ENCODE data around the gene TRPV6. TPM values are rescaled to one million over a fixed set of nuclear protein-coding genes. Genes with fewer than 3 reads are reported as not detected.

Gene TRPV6
- total and polyA plus RNA-seq, 2 experiments from 2014 or later, result 0.08 to 0.80 TPM

GRCh38 chr7:142894985-142895593, 9.5 kb upstream of the TRPV6 start:
- Mint-ChIP-seq H3K4me3 (no peak overlapping the region), H3K27ac (no peak overlapping the region)

GRCh38 chr7:142894112-142894984, 8.8 kb upstream of the TRPV6 start:
- peaks cover 5% of the 10 kb centered on the region for H3K27me3 Mint-ChIP-seq (ENCODE audit: insufficient read depth, low read depth, poor library complexity)
- no peak overlapping the region for H3K27ac ChIP-seq (ENCODE audit: low read depth)
- H3K36me3 Mint-ChIP-seq (ENCODE audit: low read depth), result no peaks in the 10 kb centered on the region; the same call in 2 of the 3 replicates
- no peaks in the 10 kb centered on the region for H3K79me2 ChIP-seq (replicated peaks; ENCODE audit: insufficient read depth)
- H2AFZ ChIP-seq, result no peak overlapping the region
- no peak overlapping the region for H3K27ac Mint-ChIP-seq
- no peaks in the 10 kb centered on the region for H3K9me2 ChIP-seq (ENCODE audit: insufficient read depth)
- no peak overlapping the region for H3K4me2 ChIP-seq
- no peaks in the 10 kb centered on the region for H3K27me3 ChIP-seq (ENCODE audit: insufficient read depth)
- DNase-seq (ENCODE audit: low spot score) (no peak), ATAC-seq (no peak)
- TF ChIP-seq ZNF331 (CRISPR knock-in tag; IDR thresholded peaks at IDR 0.05; ENCODE audit: low read depth) (no peak), JUNB (IDR thresholded peaks at IDR 0.05; ENCODE audit: unreplicated experiment) (no peak)
- no peak overlapping the region for H3K4me3 ChIP-seq
- H3K4me3 Mint-ChIP-seq, result no peak overlapping the region
- no peaks in the 10 kb centered on the region for H3F3A ChIP-seq (replicated peaks; ENCODE audit: low read depth)
- H3K4me1 Mint-ChIP-seq, result peaks cover 6% of the 10 kb centered on the region
- H3K36me3 ChIP-seq (ENCODE audit: insufficient read depth), result no peaks in the 10 kb centered on the region
- no peaks in the 10 kb centered on the region for H3K4me1 ChIP-seq (ENCODE audit: insufficient read depth)
- no peaks in the 10 kb centered on the region for H4K20me1 ChIP-seq (replicated peaks; ENCODE audit: insufficient read depth)
- H3K9me3 Mint-ChIP-seq, result peaks cover 5% of the 10 kb centered on the region; the same call in 2 of the 3 replicates

More at GRCh38 chr7:142894985-142895593, 9.5 kb upstream of the TRPV6 start:
- no peak overlapping the region for H2AFZ ChIP-seq
- no peak for ATAC-seq
- H3F3A ChIP-seq (replicated peaks; ENCODE audit: low read depth), result no peaks in the 10 kb centered on the region
- Mint-ChIP-seq H3K27me3 (ENCODE audit: insufficient read depth, low read depth, poor library complexity) (peaks cover 3% of the 10 kb centered on the region), H3K9me3 (peaks cover 5% of the 10 kb centered on the region; the same call in 2 of the 3 replicates), H3K4me1 (peaks cover 5% of the 10 kb centered on the region), H3K36me3 (ENCODE audit: low read depth) (no peaks in the 10 kb centered on the region; the same call in 2 of the 3 replicates)
- DNase-seq (ENCODE audit: low spot score), result no peak
- no peaks in the 10 kb centered on the region for H3K9me2 ChIP-seq (ENCODE audit: insufficient read depth)
- TF ChIP-seq JUNB (IDR thresholded peaks at IDR 0.05; ENCODE audit: unreplicated experiment), result no peak
- TF ChIP-seq ZNF331 (CRISPR knock-in tag; IDR thresholded peaks at IDR 0.05; ENCODE audit: low read depth), result no peak
- TF ChIP-seq ETS1 (IDR thresholded peaks at IDR 0.05), result no peak
- H3K27ac ChIP-seq (ENCODE audit: low read depth), result no peak overlapping the region
- H3K27me3 ChIP-seq (ENCODE audit: insufficient read depth), result no peaks in the 10 kb centered on the region
- no peaks in the 10 kb centered on the region for H4K20me1 ChIP-seq (replicated peaks; ENCODE audit: insufficient read depth)
- no peaks in the 10 kb centered on the region for H3K79me2 ChIP-seq (replicated peaks; ENCODE audit: insufficient read depth)
- no peak overlapping the region for H3K4me3 ChIP-seq
- H3K4me2 ChIP-seq, result no peak overlapping the region
- no peaks in the 10 kb centered on the region for H3K4me1 ChIP-seq (ENCODE audit: insufficient read depth)
- H3K36me3 ChIP-seq (ENCODE audit: insufficient read depth), result no peaks in the 10 kb centered on the region

GRCh38 chr7:142892951-142893350, 7.4 kb upstream of the TRPV6 start:
- H3K4me3 ChIP-seq, result no peak overlapping the region
- DNase-seq (ENCODE audit: low spot score), result no peak
- H3K79me2 ChIP-seq (replicated peaks; ENCODE audit: insufficient read depth), result no peaks in the 10 kb centered on the region
- H3K9me3 Mint-ChIP-seq, result peaks cover 5% of the 10 kb centered on the region; the same call in 2 of the 3 replicates
- no peaks in the 10 kb centered on the region for H4K20me1 ChIP-seq (replicated peaks; ENCODE audit: insufficient read depth)
- H3K36me3 ChIP-seq (ENCODE audit: insufficient read depth), result no peaks in the 10 kb centered on the region
- no peaks in the 10 kb centered on the region for H3F3A ChIP-seq (replicated peaks; ENCODE audit: low read depth)
- no peaks in the 10 kb centered on the region for H3K9me2 ChIP-seq (ENCODE audit: insufficient read depth)
- H3K27ac Mint-ChIP-seq, result no peak overlapping the region
- peaks cover 2% of the 10 kb centered on the region; the same call in 1 of the 3 replicates for H3K4me1 Mint-ChIP-seq
- H3K27me3 Mint-ChIP-seq (ENCODE audit: insufficient read depth, low read depth, poor library complexity), result peaks cover 5% of the 10 kb centered on the region
- H2AFZ ChIP-seq, result no peak overlapping the region
- H3K4me2 ChIP-seq, result no peak overlapping the region
- no peaks in the 10 kb centered on the region; the same call in 2 of the 3 replicates for H3K36me3 Mint-ChIP-seq (ENCODE audit: low read depth)
- no peaks in the 10 kb centered on the region for H3K4me1 ChIP-seq (ENCODE audit: insufficient read depth)
- H3K27me3 ChIP-seq (ENCODE audit: insufficient read depth), result no peaks in the 10 kb centered on the region
- H3K4me3 Mint-ChIP-seq, result no peak overlapping the region
- no peak overlapping the region for H3K27ac ChIP-seq (ENCODE audit: low read depth)
- TF ChIP-seq STAT1 (IDR thresholded peaks at IDR 0.05; ENCODE audit: unreplicated experiment) (no peak), EZH2 (IDR thresholded peaks at IDR 0.05; ENCODE audit: low read depth, unreplicated experiment) (no peak)
- no peak for ATAC-seq

Data from GM23338 (cell line).